Hindlimb muscle (tissue), 1 donor: ENCODE measurements around the gene CTSV. TPM values are rescaled to one million over a fixed set of nuclear protein-coding genes. Genes with fewer than 3 reads are reported as not detected.
"Not testable (repeated sequence)": the region's sequence is repeated elsewhere in the genome, so short reads cannot be mapped to it uniquely, and the experiment has no call there.

Experiments
- DNase-seq: peaks from one replicate; pipeline ENCODE4 v3.0.0-alpha.2; 2013
- polyA plus RNA-seq: library from polyadenylated mRNA; unstranded; fragments of 120-200 nt; gene quantifications from one replicate; pipeline ENCODE4 v1.2.1, GENCODE V29; 2013; ENCODE audit not compliant: insufficient read length

Gene CTSV
- 0.39 TPM for polyA plus RNA-seq

- DNase-seq = peak; percentile 80
These were observed at the start of gene CTSV for GRCh38 chr9:97038611-97039513. Gene CTSV (minus strand): TSS chr9:97039142. CDS start chr9:97038043, 1,099 bp downstream.

GRCh38 chr9:97087668-97088215 lies 48.8 kb upstream of the CTSV start:
- not testable (repeated sequence) for DNase-seq

GRCh38 chr9:97084562-97084991 lies 45.6 kb upstream of the CTSV start:
- not testable (repeated sequence) for DNase-seq

GRCh38 chr9:97078362-97078761 lies 39.4 kb upstream of the CTSV start:
- DNase-seq = no peak

GRCh38 chr9:97077452-97078295 lies 38.7 kb upstream of the CTSV start:
- no peak for DNase-seq

GRCh38 chr9:97076731-97077451 lies 37.9 kb upstream of the CTSV start:
- DNase-seq = not testable (repeated sequence)

GRCh38 chr9:97076238-97076637 lies 37.3 kb upstream of the CTSV start:
- no peak for DNase-seq

- DNase-seq = no peak
These were observed 36.5 kb upstream of the CTSV start for GRCh38 chr9:97075289-97075985.

- no peak for DNase-seq
These were observed 34.6 kb upstream of the CTSV start for GRCh38 chr9:97073506-97073905.

GRCh38 chr9:97072285-97072776 lies 33.4 kb upstream of the CTSV start:
- DNase-seq = no peak

GRCh38 chr9:97070325-97070724 lies 31.4 kb upstream of the CTSV start:
- not testable (repeated sequence) for DNase-seq

GRCh38 chr9:97067490-97067889 lies 28.5 kb upstream of the CTSV start:
- no peak for DNase-seq

GRCh38 chr9:97064176-97064575 lies 25.2 kb upstream of the CTSV start:
- DNase-seq = no peak

GRCh38 chr9:97060796-97061195 lies 21.9 kb upstream of the CTSV start:
- no peak for DNase-seq

GRCh38 chr9:97059626-97060025 lies 20.7 kb upstream of the CTSV start:
- no peak for DNase-seq

GRCh38 chr9:97057651-97058050 lies 18.7 kb upstream of the CTSV start:
- DNase-seq = no peak

- not testable (repeated sequence) for DNase-seq
These were observed 16.9 kb upstream of the CTSV start for GRCh38 chr9:97055891-97056290.

- DNase-seq = no peak
These were observed 14.8 kb upstream of the CTSV start for GRCh38 chr9:97053717-97054116.

- DNase-seq = no peak
These were observed 13.8 kb upstream of the CTSV start for GRCh38 chr9:97052735-97053134.

GRCh38 chr9:97046228-97046627 lies 7.3 kb upstream of the CTSV start:
- DNase-seq = no peak

- DNase-seq = no peak
These were observed 6.4 kb upstream of the CTSV start for GRCh38 chr9:97045300-97045699.
